ENCODE data around the gene FRMD6. TPM values are rescaled to one million over a fixed set of nuclear protein-coding genes. Genes with fewer than 3 reads are reported as not detected.
"Not testable (repeated sequence)": the region's sequence is repeated elsewhere in the genome, so short reads cannot be mapped to it uniquely, and the experiment has no call there.

The FRMD6 gene
- total RNA-seq, 2 experiments from 2014 or later = 3.2 to 3.5 TPM

- H3K4me3 Mint-ChIP-seq; DNase-seq; H3K27ac Mint-ChIP-seq; POLR2A ChIA-PET; ATAC-seq; H3K9me3 Mint-ChIP-seq (ENCODE audit: insufficient read depth); H3K36me3 Mint-ChIP-seq (ENCODE audit: low read depth); H3K4me1 Mint-ChIP-seq (ENCODE audit: low read depth); CTCF ChIA-PET: not testable (repeated sequence)
- H3K27me3 Mint-ChIP-seq (ENCODE audit: low read depth) = peaks cover 14% of the 10 kb centered on the region
Observed at GRCh38 chr14:51766586-51766985, 114.9 kb downstream of the FRMD6 start.

- H3K27me3 Mint-ChIP-seq (ENCODE audit: low read depth); DNase-seq; H3K27ac Mint-ChIP-seq; H3K4me1 Mint-ChIP-seq (ENCODE audit: low read depth); POLR2A ChIA-PET; H3K4me3 Mint-ChIP-seq; H3K9me3 Mint-ChIP-seq (ENCODE audit: insufficient read depth); H3K36me3 Mint-ChIP-seq (ENCODE audit: low read depth); CTCF ChIA-PET; ATAC-seq: not testable (repeated sequence)
Observed at GRCh38 chr14:51769261-51769660, 117.6 kb downstream of the FRMD6 start.

GRCh38 chr14:51774209-51774608 is 122.5 kb downstream of the FRMD6 start:
- H3K36me3 Mint-ChIP-seq (ENCODE audit: low read depth) = no peaks in the 10 kb centered on the region
- peaks cover 12% of the 10 kb centered on the region for H3K27me3 Mint-ChIP-seq (ENCODE audit: low read depth)
- H3K27ac Mint-ChIP-seq = no peak overlapping the region
- H3K4me1 Mint-ChIP-seq (ENCODE audit: low read depth) = peaks cover 4% of the 10 kb centered on the region
- DNase-seq = peak; percentile 61
- no peak overlapping the region for H3K4me3 Mint-ChIP-seq
- peak; percentile 28 for ATAC-seq
- H3K9me3 Mint-ChIP-seq (ENCODE audit: insufficient read depth) = no peaks in the 10 kb centered on the region
- POLR2A ChIA-PET = interaction anchor here (1.0 kb wide), 1 partner anchor 25 kb away, joined by 3 read pairs; no protein-coding TSS in a partner anchor
- CTCF ChIA-PET = no interaction called here

GRCh38 chr14:51776102-51776894 is 124.6 kb downstream of the FRMD6 start:
- H3K36me3 Mint-ChIP-seq (ENCODE audit: low read depth) = no peaks in the 10 kb centered on the region
- ChIA-PET POLR2A (no interaction called here), CTCF (interaction anchor here (0.8 to 7.0 kb wide), 17 partner anchors 12 to 536 kb away, joined by 3 to 50 read pairs (median 3); partner anchors contain the start of genes FRMD6, GNG2 and TMX1)
- H3K9me3 Mint-ChIP-seq (ENCODE audit: insufficient read depth) = no peaks in the 10 kb centered on the region
- DNase-seq (peak; percentile 59), ATAC-seq (peak; percentile 54)
- no peak overlapping the region for H3K27ac Mint-ChIP-seq
- peaks cover 10% of the 10 kb centered on the region for H3K4me1 Mint-ChIP-seq (ENCODE audit: low read depth)
- H3K4me3 Mint-ChIP-seq = no peak overlapping the region
- H3K27me3 Mint-ChIP-seq (ENCODE audit: low read depth) = peaks cover 14% of the 10 kb centered on the region

- Mint-ChIP-seq H3K4me1 (ENCODE audit: low read depth) (peaks cover 12% of the 10 kb centered on the region), H3K27me3 (ENCODE audit: low read depth) (peaks cover 20% of the 10 kb centered on the region), H3K27ac (no peak overlapping the region), H3K36me3 (ENCODE audit: low read depth) (no peaks in the 10 kb centered on the region), H3K4me3 (no peak overlapping the region), H3K9me3 (ENCODE audit: insufficient read depth) (no peaks in the 10 kb centered on the region)
- ChIA-PET CTCF (interaction anchor here (0.7 to 7.0 kb wide), 23 partner anchors 9 to 875 kb away, joined by 3 to 50 read pairs (median 4); partner anchors contain the start of genes FRMD6 and TRIM9), POLR2A (no interaction called here)
- DNase-seq (peak; percentile 81), ATAC-seq (peak; percentile 73)
Observed at GRCh38 chr14:51780006-51780692, 128.4 kb downstream of the FRMD6 start.

Other genes starting within 250 kb of the FRMD6 start
- gene GNG2, start 208.7 kb downstream of the FRMD6 start, total RNA-seq = 100 to 1,000 TPM; 293 to 302 TPM

Data from activated CD8-positive, alpha-beta T cell treated with anti-CD3 and anti-CD28 coated beads, Interleukin-2, amount 10 ng/mL, durations not matched to agents 7 days and 5 days (primary cell).